ENCODE data around the gene SEC16B. TPM values are rescaled to one million over a fixed set of nuclear protein-coding genes. Genes with fewer than 3 reads are reported as not detected.

The SEC16B gene
- total RNA-seq, 1 donor from 2014 or later: not detected

GRCh38 chr1:177977141-177977540, 7.3 kb upstream of the SEC16B start:
- intact Hi-C loops (cut with micrococcal nuclease): no loop called here

GRCh38 chr1:177976596-177976995, 6.7 kb upstream of the SEC16B start:
- intact Hi-C loops (cut with micrococcal nuclease): no loop called here

- intact Hi-C loops (cut with micrococcal nuclease): no loop called here
Observed at GRCh38 chr1:177975588-177976495, 6.0 kb upstream of the SEC16B start.

- intact Hi-C loops (cut with micrococcal nuclease): no loop called here
Observed at GRCh38 chr1:177973585-177973984, 3.7 kb upstream of the SEC16B start.

- intact Hi-C loops (cut with micrococcal nuclease): no loop called here
Observed at GRCh38 chr1:177969109-177969508, 749 bp downstream of the SEC16B start.

GRCh38 chr1:177966199-177966598, 3.7 kb downstream of the SEC16B start:
- intact Hi-C loops (cut with micrococcal nuclease): no loop called here

GRCh38 chr1:177965293-177965692, 4.6 kb downstream of the SEC16B start:
- intact Hi-C loops (cut with micrococcal nuclease): no loop called here

GRCh38 chr1:177964336-177964735, 5.5 kb downstream of the SEC16B start:
- intact Hi-C loops (cut with micrococcal nuclease): no loop called here

- intact Hi-C loops (cut with micrococcal nuclease): no loop called here
Observed at GRCh38 chr1:177960939-177961622, 8.8 kb downstream of the SEC16B start.

- intact Hi-C loops (cut with micrococcal nuclease): no loop called here
Observed at GRCh38 chr1:177959811-177960515, 9.9 kb downstream of the SEC16B start.

- intact Hi-C loops (cut with micrococcal nuclease): no loop called here
Observed at GRCh38 chr1:177958092-177958491, 11.8 kb downstream of the SEC16B start.

- intact Hi-C loops (cut with micrococcal nuclease): no loop called here
Observed at GRCh38 chr1:177954076-177954475, 15.8 kb downstream of the SEC16B start.

GRCh38 chr1:177953549-177953948, 16.3 kb downstream of the SEC16B start:
- intact Hi-C loops (cut with micrococcal nuclease): no loop called here

GRCh38 chr1:177952691-177953090, 17.2 kb downstream of the SEC16B start:
- intact Hi-C loops (cut with micrococcal nuclease): no loop called here

GRCh38 chr1:177952249-177952648, 17.6 kb downstream of the SEC16B start:
- intact Hi-C loops (cut with micrococcal nuclease): no loop called here

GRCh38 chr1:177950506-177950905, 19.4 kb downstream of the SEC16B start:
- intact Hi-C loops (cut with micrococcal nuclease): no loop called here

- intact Hi-C loops (cut with micrococcal nuclease): loop anchor here (5.0 kb wide), 1 partner anchor 1391 kb away; no protein-coding TSS in a partner anchor
Observed at GRCh38 chr1:177948336-177948972, 21.4 kb downstream of the SEC16B start.

- intact Hi-C loops (cut with micrococcal nuclease): loop anchor here (2.0 to 5.0 kb wide), 2 partner anchors 1390 to 1573 kb away; no protein-coding TSS in a partner anchor
Observed at GRCh38 chr1:177947623-177948022, 22.2 kb downstream of the SEC16B start.

- intact Hi-C loops (cut with micrococcal nuclease): loop anchor here (2.0 to 5.0 kb wide), 2 partner anchors 1389 to 1571 kb away; no protein-coding TSS in a partner anchor
Observed at GRCh38 chr1:177945943-177946650, 23.8 kb downstream of the SEC16B start.
